Lung (tissue), 12 donors: ENCODE measurements around the gene CGGBP1. TPM values are rescaled to one million over a fixed set of nuclear protein-coding genes. Genes with fewer than 3 reads are reported as not detected.

Source experiments
- ATAC-seq: fragments of 200-7000 bp; cut with Tn5 transposase; one replicate; pipeline ENCODE4 v1.9.1; 2020; ENCODE audit warnings: moderate number of reproducible peaks; ENCODE audit not compliant: insufficient read depth, low FRiP score
- DNase-seq, 3 donors: peaks; one replicate each; pipeline ENCODE4 v3.0.0-alpha.2; 2013 to 2017
- H3K27ac ChIP-seq, 2 donors: one replicate each; pipeline ENCODE4 v1.5.1; 2013; ENCODE audit warnings: mild to moderate bottlenecking in 2 of 2, moderate library complexity in 2 of 2, control low read depth in 1 of 2, inconsistent platforms in 1 of 2, low read depth in 1 of 2, low read length in 1 of 2
- H3K27me3 ChIP-seq, 3 donors: one replicate each; pipeline ENCODE4 v1.5.1; 2013; ENCODE audit warnings: low read length in 2 of 3; ENCODE audit not compliant: control insufficient read depth in 3 of 3, insufficient read depth in 3 of 3
- H3K36me3 ChIP-seq, 4 donors: one replicate each; pipeline ENCODE4 v1.5.1; 2013; ENCODE audit warnings: low read length in 4 of 4, mild to moderate bottlenecking in 1 of 4, moderate library complexity in 1 of 4; ENCODE audit not compliant: control insufficient read depth in 4 of 4, insufficient read depth in 4 of 4
- H3K4me1 ChIP-seq, 5 donors: one replicate each; pipeline ENCODE4 v1.5.1; 2013; ENCODE audit warnings: low read length in 5 of 5, mild to moderate bottlenecking in 2 of 5, moderate library complexity in 1 of 5; ENCODE audit not compliant: control insufficient read depth in 5 of 5, insufficient read depth in 5 of 5
- H3K4me3 ChIP-seq: one replicate; pipeline ENCODE4 v1.5.1; 2013; ENCODE audit warnings: mild to moderate bottlenecking, control low read depth, moderate library complexity
- H3K9ac ChIP-seq, 2 donors: one replicate each; pipeline ENCODE4 v1.5.1; 2013; ENCODE audit warnings: low read length in 2 of 2, control low read depth in 1 of 2; ENCODE audit not compliant: insufficient read depth in 1 of 2
- H3K9me3 ChIP-seq, 4 donors: one replicate each; pipeline ENCODE4 v1.5.1; 2013; ENCODE audit warnings: low read length in 3 of 4, mild to moderate bottlenecking in 1 of 4, moderate library complexity in 1 of 4; ENCODE audit not compliant: control insufficient read depth in 4 of 4, insufficient read depth in 3 of 4
- WGBS, 2 donors: extraction: QIAGEN DNeasy Blood & Tissue Kit; methylation state at CpG; one replicate each; pipeline ENCODE4 v1.1.7; 2013; 5-methylcytosine and 5-hydroxymethylcytosine counted together
- polyA plus RNA-seq, 2 donors: library from polyadenylated mRNA; stranded (reverse); fragments of 200-250 nt; gene quantifications; one replicate each; pipeline ENCODE4 v1.2.1, GENCODE V29; 2013
- total RNA-seq, 2 donors: library from RNA; depleted of rRNA in 1 of 2; stranded (reverse); fragments of >200 nt in 1 of 2; gene quantifications; one replicate each; pipeline ENCODE4 v1.2.1, GENCODE V29; 2014 to 2021
- TF ChIP-seq, protein P1 (sequence below): IDR thresholded peaks from 2 replicates; pipeline ENCODE4 v1.5.1; 2012; ENCODE audit warnings: mild to moderate bottlenecking; ENCODE audit errors: control extremely low read depth, extremely low read depth
- donor health status: control.
- donor health status: control.
- donor health status: Bipolar disorder and iron deficiency.
- donor health status: healthy.
- donor health status: DM: yes; HTN: yes; CAD: no.

The CGGBP1 gene
- total and polyA plus RNA-seq, 4 donors, result 34.2 to 101 (median 46.1) TPM

DNA sequence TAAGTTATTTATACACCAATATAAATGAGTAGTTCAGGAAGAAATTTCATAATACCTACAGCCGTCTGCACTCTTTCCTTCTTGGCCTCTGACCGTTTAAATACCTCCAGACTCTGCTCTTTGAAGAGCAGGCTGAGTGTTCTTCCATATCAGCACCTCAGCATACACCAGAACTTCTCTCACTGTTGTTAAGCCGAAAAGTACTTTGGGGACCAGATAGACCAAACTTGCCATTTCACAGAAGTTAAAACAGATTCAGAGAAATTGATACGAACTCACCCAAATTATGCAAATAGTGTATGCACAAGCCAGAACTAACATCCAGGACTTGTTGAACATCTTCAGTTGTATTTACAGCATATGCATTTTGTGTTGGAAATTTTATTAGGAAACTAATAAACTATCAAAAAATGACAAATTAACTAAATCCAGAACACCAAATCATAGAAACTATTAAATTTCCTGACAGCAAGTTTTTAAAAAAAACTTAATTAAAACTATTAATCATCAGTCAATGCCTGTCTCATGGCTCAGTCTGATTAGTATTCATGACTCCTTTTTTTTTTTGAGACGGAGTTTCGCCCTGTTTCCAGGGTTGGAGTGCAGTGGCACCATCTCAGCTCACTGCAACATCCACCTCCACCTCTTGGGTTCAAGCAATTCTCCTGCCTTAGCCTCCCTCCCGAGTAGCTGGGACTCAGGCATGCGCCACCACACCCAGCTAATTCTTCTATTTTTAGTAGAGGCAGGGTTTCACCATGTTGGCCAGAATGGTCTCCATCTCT, 24.1 kb downstream of the CGGBP1 start:
- whole genome bisulfite sequencing, 2 donors, result 63 to 74% methylated on average over 8 of the region's 8 CpGs
- TF ChIP-seq, protein P1, sequence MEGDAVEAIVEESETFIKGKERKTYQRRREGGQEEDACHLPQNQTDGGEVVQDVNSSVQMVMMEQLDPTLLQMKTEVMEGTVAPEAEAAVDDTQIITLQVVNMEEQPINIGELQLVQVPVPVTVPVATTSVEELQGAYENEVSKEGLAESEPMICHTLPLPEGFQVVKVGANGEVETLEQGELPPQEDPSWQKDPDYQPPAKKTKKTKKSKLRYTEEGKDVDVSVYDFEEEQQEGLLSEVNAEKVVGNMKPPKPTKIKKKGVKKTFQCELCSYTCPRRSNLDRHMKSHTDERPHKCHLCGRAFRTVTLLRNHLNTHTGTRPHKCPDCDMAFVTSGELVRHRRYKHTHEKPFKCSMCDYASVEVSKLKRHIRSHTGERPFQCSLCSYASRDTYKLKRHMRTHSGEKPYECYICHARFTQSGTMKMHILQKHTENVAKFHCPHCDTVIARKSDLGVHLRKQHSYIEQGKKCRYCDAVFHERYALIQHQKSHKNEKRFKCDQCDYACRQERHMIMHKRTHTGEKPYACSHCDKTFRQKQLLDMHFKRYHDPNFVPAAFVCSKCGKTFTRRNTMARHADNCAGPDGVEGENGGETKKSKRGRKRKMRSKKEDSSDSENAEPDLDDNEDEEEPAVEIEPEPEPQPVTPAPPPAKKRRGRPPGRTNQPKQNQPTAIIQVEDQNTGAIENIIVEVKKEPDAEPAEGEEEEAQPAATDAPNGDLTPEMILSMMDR, result no peak
- Histone ChIP-seq H3K9ac (no peak overlapping the region), H3K4me3 (no peak overlapping the region), H3K36me3 (no peaks in the 10 kb centered on the region), H3K4me1 (peaks cover 0 to 4% (median 0%) of the 10 kb centered on the region in 5 donors), H3K27ac (no peak overlapping the region), H3K9me3 (no peaks in the 10 kb centered on the region), H3K27me3 (no peaks in the 10 kb centered on the region)
- ATAC-seq, result no peak
- peak in 1 of 3 donors; percentile 12 for DNase-seq

DNA sequence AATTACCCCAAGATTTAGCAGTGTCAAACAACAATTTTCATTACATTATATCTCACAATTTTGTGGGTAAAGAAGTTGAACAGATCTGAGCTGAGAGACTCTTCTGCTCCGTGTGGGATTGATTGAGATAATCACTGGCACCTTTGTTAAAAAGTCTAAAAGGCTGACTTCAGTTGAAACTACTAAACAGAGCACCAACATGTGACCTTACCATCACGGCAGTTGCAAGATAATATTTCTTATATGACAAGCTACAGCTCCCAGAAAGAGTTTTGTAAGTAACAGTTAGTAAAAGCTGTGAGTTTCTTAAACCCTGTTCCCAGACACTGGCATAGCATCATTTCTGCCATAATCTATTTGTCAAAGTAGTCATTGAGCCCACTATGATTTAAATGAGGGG, 25.0 kb downstream of the CGGBP1 start:
- ATAC-seq, result no peak
- Histone ChIP-seq H3K27me3 (no peaks in the 10 kb centered on the region), H3K36me3 (no peaks in the 10 kb centered on the region), H3K9me3 (no peaks in the 10 kb centered on the region), H3K4me3 (no peak overlapping the region), H3K27ac (no peak overlapping the region), H3K4me1 (peaks cover 0 to 4% (median 0%) of the 10 kb centered on the region in 5 donors), H3K9ac (no peak overlapping the region)
- 17 to 52% methylated on average over 2 of the region's 2 CpGs for WGBS, 2 donors
- TF ChIP-seq, protein P1, result no peak
- no peak for DNase-seq

DNA sequence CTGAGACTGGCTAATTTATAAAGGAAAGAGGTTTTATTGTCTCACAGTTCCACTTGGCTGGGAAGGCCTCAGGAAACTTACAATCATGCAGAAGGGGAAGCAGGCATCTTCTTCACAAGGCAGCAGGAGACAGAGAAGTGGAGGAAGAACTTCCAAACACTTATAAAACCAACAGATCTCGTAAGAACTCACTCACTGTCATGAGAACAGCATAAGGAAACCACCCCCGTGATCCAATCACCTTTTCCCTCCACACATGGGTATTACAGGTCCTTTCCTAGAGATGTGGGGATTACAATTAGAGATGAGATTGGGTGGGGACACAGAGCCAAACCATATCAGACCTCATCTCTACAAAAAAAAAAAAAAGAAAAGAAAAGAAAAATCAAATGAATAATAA, 25.7 kb downstream of the CGGBP1 start:
- DNase-seq, result no peak
- ATAC-seq, result no peak
- Histone ChIP-seq H3K27me3 (no peaks in the 10 kb centered on the region), H3K4me1 (peaks cover 0 to 4% (median 0%) of the 10 kb centered on the region in 5 donors), H3K4me3 (no peak overlapping the region), H3K9me3 (peaks cover 0 to 3% (median 0%) of the 10 kb centered on the region in 4 donors), H3K27ac (no peak overlapping the region), H3K36me3 (no peaks in the 10 kb centered on the region), H3K9ac (no peak overlapping the region)
- TF ChIP-seq, protein P1, result no peak
- 65 to 78% methylated on average over 2 of the region's 2 CpGs for WGBS, 2 donors
